ENCODE results near the gene SEC11C.
A peak's percentile ranks its signal among the peaks of the same experiment; 100 is the strongest.

Gene SEC11C

DNA sequence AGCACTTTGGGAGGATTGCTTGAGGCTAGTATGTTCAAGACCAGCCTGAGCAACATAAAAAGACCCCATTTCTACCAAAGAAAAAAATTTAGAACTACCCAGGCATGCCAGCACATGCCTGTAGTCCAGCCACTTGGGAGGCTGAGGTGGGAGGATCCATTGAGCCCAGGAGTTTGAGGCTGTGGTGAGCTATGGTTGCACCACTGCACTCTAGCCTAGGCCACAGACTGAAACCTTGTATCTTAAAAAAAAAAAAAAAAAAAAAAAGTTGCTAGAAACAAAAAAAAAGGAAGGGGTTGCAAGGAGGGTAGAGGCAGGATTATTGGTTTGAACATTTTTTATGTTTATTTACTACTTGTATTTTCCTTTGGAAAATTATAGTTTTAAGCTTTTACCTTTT is 4.8 kb downstream of the SEC11C start:
- DNase-seq (ENCODE audit: low read depth in 2 of 2): no peak

DNA sequence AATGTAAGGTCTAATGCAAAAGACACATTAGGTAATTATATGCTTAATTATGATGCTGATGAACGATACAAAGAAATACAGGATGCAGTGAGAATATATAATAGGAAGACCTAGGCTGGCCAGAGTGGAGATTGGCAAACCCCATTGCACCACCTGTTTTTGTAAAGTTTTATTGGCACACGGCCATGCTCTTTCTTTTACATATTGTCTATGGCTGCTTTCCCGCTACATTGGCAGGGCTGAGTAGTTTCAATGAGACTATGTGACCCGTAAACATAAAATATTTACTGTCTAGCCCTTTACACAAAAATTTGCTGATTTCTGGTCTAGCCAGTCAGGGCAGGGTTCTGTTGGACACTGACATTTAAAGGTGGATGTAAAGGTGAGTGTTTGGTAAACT is 5.4 kb downstream of the SEC11C start:
- no peak for DNase-seq (ENCODE audit: low read depth in 2 of 2)

DNA sequence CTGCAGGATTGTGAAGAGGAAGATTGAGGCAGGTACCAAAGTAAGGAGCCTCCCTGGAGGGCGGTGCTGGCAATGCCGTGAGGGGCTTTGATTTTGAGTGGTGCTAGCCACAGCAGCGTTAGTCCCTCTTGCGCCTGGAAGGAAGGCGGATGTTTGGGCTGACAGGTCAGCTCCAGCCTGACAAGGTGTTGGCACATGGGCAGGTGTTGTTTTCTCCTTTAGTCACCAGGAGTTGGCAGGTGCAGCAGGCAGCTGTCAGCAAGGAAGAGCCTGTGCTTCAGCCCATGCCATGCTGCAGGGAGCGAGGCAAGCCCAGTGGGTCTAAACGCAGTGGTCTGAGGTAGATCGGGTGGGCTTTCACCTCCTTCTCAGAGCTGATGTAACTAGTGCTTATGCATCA is 8.5 kb downstream of the SEC11C start:
- no peak for DNase-seq (ENCODE audit: low read depth in 2 of 2)

DNA sequence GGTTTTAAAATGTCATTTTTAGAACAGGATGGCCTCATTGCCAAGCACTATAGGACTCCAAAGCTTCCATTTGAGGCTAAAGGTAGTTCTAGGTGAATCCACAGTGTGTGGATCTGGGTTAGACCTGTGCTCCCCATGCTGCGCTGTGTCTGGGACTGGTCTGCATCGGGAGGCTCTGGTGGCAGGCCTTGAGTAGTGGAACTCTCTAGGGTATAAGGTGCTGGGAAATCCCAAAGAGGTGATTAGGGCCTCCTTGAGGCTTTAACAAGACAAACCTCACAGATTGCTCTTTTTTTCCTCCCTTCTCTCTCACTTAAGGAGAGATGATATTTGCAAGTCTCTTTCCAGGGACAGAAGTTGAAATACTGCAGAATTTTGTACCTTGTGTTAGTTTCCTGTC is 9.3 kb downstream of the SEC11C start:
- DNase-seq (ENCODE audit: low read depth in 2 of 2): no peak

DNA sequence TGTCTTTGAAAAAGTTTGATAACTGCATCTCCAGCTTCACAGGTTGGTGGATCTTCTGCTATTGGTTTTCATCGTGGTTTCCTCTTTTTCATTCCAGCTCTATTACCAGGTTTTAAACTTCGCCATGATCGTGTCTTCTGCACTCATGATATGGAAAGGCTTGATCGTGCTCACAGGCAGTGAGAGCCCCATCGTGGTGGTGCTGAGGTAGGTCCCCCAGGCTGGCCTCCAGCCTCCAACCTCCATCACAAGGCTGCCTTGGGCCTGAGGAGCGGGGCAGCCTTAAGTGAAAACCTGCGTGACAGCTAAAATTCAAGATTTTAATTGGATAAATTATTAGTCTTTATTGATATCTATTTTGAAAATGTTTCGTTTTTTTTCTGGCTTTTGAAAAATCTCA is 9.7 kb downstream of the SEC11C start:
- no peak for DNase-seq (ENCODE audit: low read depth in 2 of 2)

DNA sequence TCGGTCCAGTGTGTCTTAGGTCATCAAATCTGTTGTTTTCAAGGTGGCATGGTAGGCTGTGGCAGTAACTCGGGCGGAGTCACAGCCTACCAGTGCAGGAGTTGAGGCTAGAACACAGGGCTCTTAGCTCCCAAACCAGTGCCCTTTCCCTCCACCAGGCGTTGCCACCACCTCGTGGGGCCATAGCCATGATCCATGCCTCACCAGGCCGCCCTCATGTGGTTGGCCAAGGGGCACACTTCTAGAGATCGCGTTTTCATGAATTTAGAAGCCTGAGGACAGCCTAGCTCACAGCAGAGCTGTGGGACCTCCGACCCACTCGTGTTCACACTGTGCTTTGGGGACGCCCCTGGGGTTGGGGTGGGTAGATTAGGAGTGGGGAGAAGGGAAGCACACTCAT is 10.6 kb downstream of the SEC11C start:
- DNase-seq (ENCODE audit: low read depth in 2 of 2): no peak

DNA sequence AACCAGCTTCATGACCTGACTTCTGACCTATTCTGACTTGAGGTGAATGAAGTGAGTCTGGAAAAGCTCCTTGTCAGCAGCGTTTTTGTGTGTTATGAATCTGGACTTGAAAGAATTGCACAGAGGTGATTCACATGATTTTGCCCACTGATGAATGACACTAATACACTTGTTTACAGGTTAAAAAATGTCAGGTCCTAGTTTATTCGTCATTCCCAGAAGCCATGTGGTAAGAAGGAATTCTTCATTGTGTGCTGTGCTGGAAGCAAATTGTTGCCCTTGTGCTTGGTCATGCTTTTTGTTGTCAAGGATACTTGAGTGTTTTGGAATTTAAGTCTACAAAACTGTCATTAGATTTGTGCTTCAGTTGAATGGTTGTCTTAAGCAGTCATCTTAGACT is 15.5 kb downstream of the SEC11C start:
- DNase-seq (ENCODE audit: low read depth in 2 of 2): peak; percentile 20 to 24

DNA sequence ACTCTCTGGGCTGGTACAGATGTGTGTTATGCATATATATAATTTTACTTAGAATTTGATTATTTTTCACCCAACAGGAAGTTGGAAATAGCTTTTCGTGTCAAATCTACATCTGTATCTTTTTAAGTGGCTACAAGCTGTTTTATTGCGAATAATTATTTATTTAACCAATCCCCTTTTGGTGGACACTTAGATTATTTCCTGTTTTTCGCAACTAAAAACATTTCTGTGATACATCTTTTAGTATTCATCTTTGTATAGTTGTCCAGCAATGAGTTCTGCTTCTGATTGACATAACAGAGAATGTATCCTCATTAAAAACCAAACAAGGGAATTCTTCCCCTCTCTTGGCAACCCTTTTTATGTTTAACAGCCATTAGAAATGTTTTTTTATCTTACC is 16.6 kb downstream of the SEC11C start:
- DNase-seq (ENCODE audit: low read depth in 2 of 2): no peak

DNA sequence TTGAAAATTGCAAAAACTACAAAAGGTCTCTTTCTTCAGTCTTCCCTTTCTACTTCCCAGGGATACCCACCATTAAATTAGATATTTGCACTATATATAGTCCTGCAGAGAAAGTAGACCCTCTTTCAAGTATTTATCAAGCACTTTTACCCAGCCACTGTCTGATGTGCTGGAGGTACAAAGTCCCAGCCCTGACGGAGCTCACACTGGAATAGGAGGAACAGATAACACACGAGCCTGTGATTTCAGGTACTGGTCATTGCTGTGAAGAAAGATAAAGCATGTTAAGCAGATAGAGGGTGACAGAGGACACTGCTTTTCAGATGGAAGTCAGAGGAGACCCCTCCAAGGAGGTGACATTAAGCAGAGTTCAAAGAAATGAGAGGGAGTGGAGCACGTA is 19.6 kb downstream of the SEC11C start:
- no peak for DNase-seq (ENCODE audit: low read depth in 2 of 2)

DNA sequence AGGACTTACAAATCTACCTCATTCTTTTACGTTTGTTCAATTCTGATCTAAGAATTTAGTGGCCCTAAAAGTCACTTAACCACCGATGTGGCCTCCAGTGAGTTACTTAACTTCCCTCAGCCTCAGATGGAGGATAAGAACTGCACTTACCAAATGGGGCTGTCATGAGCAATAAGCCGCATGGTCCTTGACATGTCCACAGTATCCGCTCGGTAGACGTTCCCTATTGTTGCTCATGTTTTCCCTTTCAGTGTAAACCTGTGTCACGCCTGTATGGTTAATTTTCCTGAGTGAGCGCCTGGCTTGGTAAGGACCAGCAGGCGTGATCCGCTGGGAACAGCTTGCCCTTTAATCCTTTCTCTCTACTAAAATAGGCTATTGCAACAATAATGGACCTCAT is 20.3 kb downstream of the SEC11C start:
- DNase-seq (ENCODE audit: low read depth in 2 of 2): no peak

DNA sequence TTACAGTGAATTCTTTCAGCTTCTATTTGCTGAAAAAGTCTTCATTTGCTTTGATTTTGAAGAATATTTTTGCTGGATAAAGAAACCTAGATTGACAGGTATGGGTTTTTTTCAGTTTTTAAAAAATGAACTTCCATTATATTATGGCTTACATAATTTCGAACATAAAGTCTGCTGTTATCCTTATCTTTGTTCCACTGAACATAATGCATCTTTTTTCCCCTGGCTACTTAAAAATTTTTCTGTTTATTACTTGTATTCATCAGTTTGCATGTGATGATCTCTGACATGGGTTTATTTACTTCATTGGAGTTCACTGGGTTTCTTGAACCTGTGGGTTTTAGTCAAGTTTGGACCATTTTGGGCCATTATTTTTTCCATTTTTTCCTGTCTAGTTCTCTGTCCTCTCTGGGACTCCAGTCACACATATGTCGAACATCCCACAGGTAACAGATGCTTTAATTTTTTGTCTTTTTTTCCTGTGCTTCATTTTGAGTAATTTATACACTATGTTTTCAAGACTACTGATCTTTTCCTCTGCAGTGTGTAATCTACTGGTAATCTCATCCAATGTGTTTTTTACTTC is 33.1 kb downstream of the SEC11C start:
- no peak for DNase-seq (ENCODE audit: low read depth in 2 of 2)

DNA sequence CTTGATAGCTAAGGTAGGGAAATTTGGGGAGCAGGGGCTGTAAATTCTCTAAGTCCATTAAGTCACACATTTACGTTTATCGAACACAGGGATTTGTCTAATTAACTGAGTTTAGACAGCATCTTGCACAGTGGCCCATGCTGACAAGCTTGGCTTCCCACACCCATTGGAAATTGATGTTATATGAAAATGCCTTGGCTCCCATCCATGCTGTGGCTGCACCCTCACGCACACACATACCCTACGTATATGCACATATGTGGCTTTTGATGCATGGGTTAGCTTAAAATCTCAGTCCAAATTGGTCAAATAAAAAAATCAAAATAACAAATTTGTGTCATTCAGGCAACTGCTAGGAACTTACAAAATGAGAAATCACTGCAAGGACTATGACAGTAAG is 37.8 kb downstream of the SEC11C start:
- DNase-seq (ENCODE audit: low read depth in 2 of 2): no peak

DNA sequence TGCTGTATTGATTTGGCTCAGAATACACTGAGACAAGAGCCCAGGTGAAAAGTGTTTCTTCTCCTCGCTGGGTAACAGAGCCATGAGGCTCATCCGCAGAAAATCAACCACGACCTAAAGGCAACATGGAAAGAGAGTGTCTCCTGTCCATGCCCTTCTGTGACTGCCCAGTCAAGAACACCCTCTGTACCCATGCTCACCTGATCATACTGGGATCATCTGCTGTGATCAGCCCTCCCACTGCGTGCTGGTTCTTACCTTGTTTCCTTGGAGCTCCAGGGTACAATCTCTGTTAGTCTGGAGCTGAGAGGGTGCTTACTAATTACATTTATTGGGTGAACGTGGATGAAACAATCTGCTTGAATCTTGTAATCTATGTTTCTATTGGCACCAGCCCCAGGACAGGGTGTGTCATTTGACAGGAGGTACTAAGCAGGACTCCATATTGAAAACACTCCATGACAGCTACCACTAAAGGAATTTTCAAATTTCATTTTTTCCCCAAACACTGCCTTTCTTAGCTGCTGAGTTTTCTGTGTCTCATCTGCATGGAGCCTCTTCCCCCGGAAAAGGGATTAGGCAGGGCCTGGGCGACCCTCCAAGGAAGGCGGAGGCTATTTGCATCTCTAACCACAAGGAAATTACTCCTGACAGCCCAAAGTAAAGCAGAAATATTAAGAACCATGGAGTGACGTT is 40.6 kb downstream of the SEC11C start:
- DNase-seq (ENCODE audit: low read depth in 2 of 2): peak; percentile 79 to 81

DNA sequence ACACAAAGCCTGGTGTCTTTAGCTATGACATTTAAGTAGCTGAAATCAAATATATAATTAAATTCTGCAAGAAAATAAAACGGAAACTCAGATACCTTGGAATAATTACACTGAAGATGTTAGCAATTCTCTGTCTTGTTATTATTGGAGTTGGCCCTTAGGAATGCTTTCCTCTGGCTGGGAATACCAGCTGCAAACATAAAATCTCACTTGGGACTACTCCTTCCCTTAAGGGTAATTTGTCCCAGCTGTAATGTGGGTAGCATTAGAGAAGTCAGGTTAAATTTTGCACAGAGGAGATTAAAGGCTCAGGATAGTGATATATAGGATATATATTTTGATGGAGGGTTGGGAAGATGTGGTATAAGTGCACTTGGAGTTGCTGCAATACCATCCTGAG is 43.0 kb downstream of the SEC11C start:
- DNase-seq (ENCODE audit: low read depth in 2 of 2): peak; percentile 18 to 20

DNA sequence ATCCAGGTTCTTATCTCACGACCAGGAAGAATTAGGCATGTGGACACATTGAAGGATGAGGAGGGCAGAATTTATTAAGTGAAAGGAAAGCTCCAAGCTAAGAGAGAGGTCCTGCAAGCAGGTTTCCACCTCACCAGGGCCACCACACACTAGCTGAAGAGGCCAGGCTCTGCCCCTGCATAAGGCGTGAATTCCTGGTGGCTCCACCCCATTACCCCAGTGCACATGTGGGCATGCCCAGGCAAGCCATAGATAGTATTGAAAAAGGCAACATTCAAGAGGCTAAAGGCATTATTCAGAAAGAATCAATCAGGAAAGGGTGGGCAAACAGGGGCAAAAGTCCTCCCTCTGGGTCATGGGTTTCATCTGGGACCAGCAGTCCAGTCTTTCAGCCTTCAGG is 49.3 kb downstream of the SEC11C start:
- DNase-seq (ENCODE audit: low read depth in 2 of 2): no peak

DNA sequence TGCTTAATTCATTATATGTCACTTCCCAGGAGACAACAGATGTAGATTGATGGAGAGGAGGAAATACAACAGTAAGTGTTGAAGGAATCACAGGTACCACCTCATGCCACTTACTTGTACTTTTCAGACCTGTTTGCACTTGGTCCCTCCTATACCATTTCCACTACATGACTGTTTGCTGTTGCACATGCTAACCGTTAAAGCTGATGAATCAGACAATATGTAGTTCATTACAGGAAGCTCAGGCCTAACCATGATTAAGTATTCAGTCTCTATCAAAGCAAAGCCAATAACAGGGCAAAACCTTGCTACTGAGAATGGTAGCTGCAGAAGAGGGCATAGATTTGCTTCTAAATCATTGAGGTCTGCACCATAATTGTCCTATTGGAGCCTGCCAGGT is 50.1 kb downstream of the SEC11C start:
- DNase-seq (ENCODE audit: low read depth in 2 of 2): peak; percentile 20 to 24

DNA sequence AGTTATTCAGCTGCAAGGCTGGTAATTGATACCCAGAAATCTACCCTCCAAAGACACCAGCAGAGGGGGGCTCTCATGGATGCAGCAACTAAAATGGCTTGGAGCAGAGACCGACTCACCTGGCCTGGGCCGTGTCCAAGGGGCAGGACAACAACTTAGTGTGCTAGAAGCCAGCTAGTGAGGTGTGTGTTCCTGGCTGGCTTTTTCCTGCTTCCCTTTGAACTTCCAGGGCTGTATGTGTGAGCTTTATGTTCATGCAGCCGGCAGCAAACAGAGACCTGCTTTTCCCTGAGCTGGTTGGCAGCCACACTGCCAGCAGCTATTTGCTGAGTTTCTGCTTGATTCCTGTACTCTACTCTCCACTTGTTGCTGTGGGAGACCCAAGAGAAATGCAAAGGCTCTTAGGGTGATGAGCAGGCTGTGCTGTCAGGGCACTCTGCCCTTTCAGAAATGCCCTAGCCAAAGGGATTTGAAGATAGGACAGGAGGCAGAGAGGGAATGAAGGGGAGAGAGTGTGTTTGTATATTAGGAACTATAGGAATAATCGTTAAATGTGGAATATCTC is 56.6 kb downstream of the SEC11C start:
- no peak for DNase-seq (ENCODE audit: low read depth in 2 of 2)

DNA sequence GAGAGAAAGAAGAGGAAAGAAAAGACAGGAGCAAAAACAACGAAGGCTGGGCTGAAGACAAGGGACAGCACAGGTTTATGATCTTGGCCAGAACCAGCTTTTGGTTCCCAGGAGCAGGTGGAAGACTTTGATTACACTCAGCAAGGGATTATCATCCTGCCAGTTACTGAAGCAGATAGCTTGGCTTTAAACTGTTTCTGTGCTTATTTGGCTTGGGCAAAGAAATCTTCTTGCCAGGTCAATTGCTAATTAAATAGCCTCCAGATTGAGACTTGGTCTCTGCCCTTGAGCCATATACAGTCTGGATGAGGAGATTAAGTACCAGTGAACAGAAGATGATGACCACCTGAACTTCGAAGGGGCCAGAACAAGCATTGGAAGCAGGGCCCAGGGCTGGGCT is 58.0 kb downstream of the SEC11C start:
- DNase-seq (ENCODE audit: low read depth in 2 of 2): no peak

DNA sequence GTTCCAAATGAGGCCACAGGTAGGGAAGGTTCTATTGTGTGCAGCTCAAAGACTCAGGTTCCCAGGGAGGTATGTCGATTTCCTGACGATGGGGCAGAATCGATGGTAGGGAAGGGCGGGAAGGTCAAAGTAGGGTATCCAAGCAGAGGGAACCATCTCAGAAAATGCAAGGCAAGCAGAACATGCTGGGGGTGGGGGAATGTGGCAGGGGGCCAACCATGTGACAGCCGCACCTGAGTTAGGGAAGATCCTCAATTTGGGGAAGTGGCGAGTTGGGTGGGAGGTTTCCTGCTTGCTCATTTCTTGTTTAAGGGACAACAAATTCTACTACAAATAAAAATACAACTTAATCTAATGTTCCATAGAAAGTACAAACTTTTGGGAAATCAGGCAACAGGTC is 58.5 kb downstream of the SEC11C start:
- DNase-seq (ENCODE audit: low read depth in 2 of 2): no peak

DNA sequence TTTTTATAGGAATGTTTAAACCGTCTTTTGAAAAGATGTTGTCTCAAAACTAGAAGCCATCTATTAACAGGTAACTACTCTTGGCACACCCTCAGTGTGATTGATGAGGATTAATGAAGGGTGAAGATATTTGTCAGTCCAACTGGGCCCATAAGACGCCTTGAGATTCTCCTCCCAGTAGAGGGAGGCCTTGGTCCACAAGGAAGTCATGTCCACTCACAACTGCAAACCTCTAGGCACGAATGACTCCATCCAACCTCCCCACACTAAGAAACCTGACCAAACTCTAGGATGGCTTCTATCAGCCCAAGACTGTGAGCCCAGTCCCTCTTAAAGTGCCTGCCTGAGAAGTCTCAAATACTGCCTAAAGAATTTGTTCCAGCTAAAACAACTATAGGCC is 61.1 kb downstream of the SEC11C start:
- no peak for DNase-seq (ENCODE audit: low read depth in 2 of 2)

DNA sequence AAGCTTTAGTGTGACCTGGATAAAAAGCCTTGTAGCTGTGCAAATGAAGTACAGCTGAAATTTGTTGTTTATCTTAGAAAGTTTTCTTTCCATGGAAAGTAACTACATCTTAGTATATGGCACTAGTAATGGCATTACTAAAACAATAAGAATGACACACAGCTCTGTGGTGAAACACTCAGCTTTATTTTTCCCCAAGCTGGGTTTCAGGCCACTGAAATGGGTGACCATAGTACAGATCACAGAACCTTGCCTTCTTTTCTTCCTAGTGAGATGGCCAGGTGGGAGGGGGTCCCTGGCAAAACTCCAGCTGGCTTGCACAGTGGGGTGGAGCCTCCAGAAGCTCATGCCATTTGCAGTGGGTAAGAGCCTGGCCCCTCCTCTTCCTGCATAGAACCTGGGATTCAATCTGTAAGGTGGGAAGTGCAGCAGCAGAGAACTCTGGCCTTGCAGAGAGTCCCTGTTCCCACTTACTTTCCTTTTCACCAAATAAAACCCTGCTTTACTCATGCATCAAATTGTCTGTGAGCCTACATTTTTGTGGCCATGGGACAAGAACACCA is 62.7 kb downstream of the SEC11C start:
- DNase-seq (ENCODE audit: low read depth in 2 of 2): no peak

DNA sequence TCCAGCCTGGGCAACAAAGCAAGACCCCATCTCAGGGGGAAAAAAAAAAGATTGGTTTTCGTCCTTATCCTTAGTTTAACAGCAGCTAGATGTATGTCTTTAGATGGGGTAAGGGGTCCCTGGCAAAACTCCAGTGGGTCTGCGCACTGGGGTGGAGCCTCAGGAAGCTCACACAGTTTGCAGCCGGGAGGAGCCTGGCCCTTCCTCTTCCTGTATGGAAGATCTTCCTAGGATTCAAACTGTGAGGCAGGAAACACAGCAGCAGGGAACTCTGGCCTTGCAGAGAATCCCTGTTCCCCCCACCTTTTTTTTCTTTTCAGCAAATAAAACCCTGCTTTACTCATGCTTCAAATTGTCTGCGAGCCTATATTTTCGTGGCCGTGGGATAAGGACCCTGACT is 67.8 kb downstream of the SEC11C start:
- DNase-seq (ENCODE audit: low read depth in 2 of 2): no peak
